Sigmoid colon (tissue), 7 donors: ENCODE data around the gene SLC24A4. TPM values are rescaled to one million over a fixed set of nuclear protein-coding genes. Genes with fewer than 3 reads are reported as not detected.

ENCODE experiments used
- DNase-seq: peaks from one replicate; pipeline ENCODE4 v3.0.0-alpha.2; 2019
- H3K27ac ChIP-seq, 4 donors: fragments of 200-600 bp; sonication (generic); one replicate each; pipeline ENCODE4 v1.5.1; 2016 to 2019; ENCODE audit warnings: mild to moderate bottlenecking in 1 of 4
- H3K27me3 ChIP-seq, 3 donors: fragments of 200-600 bp; sonication (generic); one replicate each; pipeline ENCODE4 v1.5.1; 2019; ENCODE audit warnings: mild to moderate bottlenecking in 1 of 3
- H3K36me3 ChIP-seq, 4 donors: fragments of 200-600 bp; sonication (generic); one replicate each; pipeline ENCODE4 v1.5.1; 2016 to 2019
- H3K4me1 ChIP-seq, 4 donors: fragments of 200-600 bp; sonication (generic); one replicate each; pipeline ENCODE4 v1.5.1; 2017 to 2019
- H3K4me3 ChIP-seq, 4 donors: fragments of 200-600 bp; sonication (generic); one replicate each; pipeline ENCODE4 v1.5.1; 2017 to 2019; ENCODE audit warnings: mild to moderate bottlenecking in 2 of 4, moderate library complexity in 1 of 4
- H3K9me3 ChIP-seq, 4 donors: fragments of 200-600 bp in 3 of 4; sonication (generic) in 3 of 4; one replicate each; pipeline versions ENCODE4 v1.5.1 to v1.6.1; 2013 to 2019
- CTCF ChIP-seq, 4 experiments: fragments of 450-650 bp in 3 of 4; fragments of 200-600 bp in 1 of 4; IDR thresholded peaks; one replicate each; pipeline ENCODE4 v1.5.1; 2016 to 2019; ENCODE audit warnings: antibody characterized with exemption in 4 of 4, mild to moderate bottlenecking in 3 of 4, moderate library complexity in 2 of 4
- EP300 ChIP-seq, 4 donors: sonication (generic); formaldehyde crosslinking; IDR thresholded peaks; one replicate each; pipeline ENCODE4 v1.6.1; 2017; ENCODE audit warnings: antibody characterized with exemption in 4 of 4
- POLR2A ChIP-seq, 2 donors: fragments of 450-650 bp; IDR thresholded peaks; one replicate each; pipeline ENCODE4 v1.6.1; 2016; ENCODE audit warnings: antibody characterized with exemption in 2 of 2, mild to moderate bottlenecking in 2 of 2, moderate library complexity in 2 of 2
- POLR2AphosphoS5 ChIP-seq, 4 donors: sonication (generic); formaldehyde crosslinking; IDR thresholded peaks; one replicate each; pipeline ENCODE4 v1.6.1; 2017; ENCODE audit warnings: antibody characterized with exemption in 4 of 4
- WGBS, 2 donors: extraction: QIAGEN DNeasy Blood & Tissue Kit; methylation state at CpG; one replicate each; pipeline ENCODE4 v1.1.7; 2013; 5-methylcytosine and 5-hydroxymethylcytosine counted together
- intact Hi-C: fragments of 100-400 bp; cut with DNase I; formaldehyde crosslinking; loops from one replicate; pipeline ENCODE4 v1.15.1; 2023
- polyA plus RNA-seq, 3 donors: library from polyadenylated mRNA; stranded (reverse); fragments of 200-250 nt; gene quantifications; one replicate each; pipeline ENCODE4 v1.2.3, GENCODE V29; 2013
- total RNA-seq, 4 donors: library from RNA; depleted of rRNA; stranded (reverse); fragments of >200 nt; gene quantifications; one replicate each; pipeline ENCODE4 v1.1.0, GENCODE V29; 2016
- donor health status: healthy with polysubstance abuse.
- donor health status: Bipolar disorder and iron deficiency.
- donor health status: healthy.

The SLC24A4 gene
- total and polyA plus RNA-seq, 7 donors: under 0.01 to 1.4 (median 0.77) TPM; not detected in 1

GRCh38 chr14:92437309-92437708 lies 114.3 kb downstream of the SLC24A4 start:
- H3K4me3 ChIP-seq: no peak overlapping the region
- TF ChIP-seq POLR2A (IDR thresholded peaks at IDR 0.05) (no peak), EP300 (IDR thresholded peaks at IDR 0.05) (no peak), POLR2AphosphoS5 (IDR thresholded peaks at IDR 0.05) (no peak), CTCF (IDR thresholded peaks at IDR 0.05) (no peak)
- H3K4me1 ChIP-seq: no peaks in the 10 kb centered on the region
- no peaks in the 10 kb centered on the region for H3K36me3 ChIP-seq
- no peaks in the 10 kb centered on the region for H3K27me3 ChIP-seq
- H3K9me3 ChIP-seq: peaks cover 0 to 2% (median 0%) of the 10 kb centered on the region in 4 donors
- intact Hi-C loops: no loop called here
- WGBS, 2 donors: 75 to 82% methylated on average over 5 of the region's 5 CpGs
- DNase-seq: no peak
- H3K27ac ChIP-seq: no peak overlapping the region

GRCh38 chr14:92437729-92438285 lies 114.8 kb downstream of the SLC24A4 start:
- no peaks in the 10 kb centered on the region for H3K4me1 ChIP-seq
- intact Hi-C loops: no loop called here
- no peaks in the 10 kb centered on the region for H3K27me3 ChIP-seq
- H3K36me3 ChIP-seq: no peaks in the 10 kb centered on the region
- H3K9me3 ChIP-seq: peaks cover 0 to 2% (median 0%) of the 10 kb centered on the region in 4 donors
- 67 to 81% methylated on average over 12 of the region's 12 CpGs for WGBS, 2 donors
- no peak overlapping the region for H3K4me3 ChIP-seq
- no peak overlapping the region for H3K27ac ChIP-seq
- DNase-seq: no peak
- TF ChIP-seq CTCF (IDR thresholded peaks at IDR 0.05) (no peak), EP300 (IDR thresholded peaks at IDR 0.05) (no peak), POLR2A (IDR thresholded peaks at IDR 0.05) (no peak), POLR2AphosphoS5 (IDR thresholded peaks at IDR 0.05) (no peak)

GRCh38 chr14:92439537-92440344 lies 116.8 kb downstream of the SLC24A4 start:
- H3K36me3 ChIP-seq: no peaks in the 10 kb centered on the region
- no peak overlapping the region for H3K27ac ChIP-seq
- no peak for DNase-seq
- WGBS, 2 donors: 41 to 55% methylated on average over 12 of the region's 12 CpGs
- no peak for TF ChIP-seq POLR2A (IDR thresholded peaks at IDR 0.05)
- no peak for TF ChIP-seq EP300 (IDR thresholded peaks at IDR 0.05)
- H3K27me3 ChIP-seq: no peaks in the 10 kb centered on the region
- no peaks in the 10 kb centered on the region for H3K9me3 ChIP-seq
- H3K4me3 ChIP-seq: no peak overlapping the region
- H3K4me1 ChIP-seq: no peaks in the 10 kb centered on the region
- intact Hi-C loops: no loop called here

- no peak for TF ChIP-seq EP300 (IDR thresholded peaks at IDR 0.05)
- no peak for TF ChIP-seq CTCF (IDR thresholded peaks at IDR 0.05)
- no peak for TF ChIP-seq POLR2AphosphoS5 (IDR thresholded peaks at IDR 0.05)
- no peak for TF ChIP-seq POLR2A (IDR thresholded peaks at IDR 0.05)
- intact Hi-C loops: no loop called here
- Histone ChIP-seq H3K9me3 (no peaks in the 10 kb centered on the region), H3K4me3 (no peak overlapping the region), H3K36me3 (no peaks in the 10 kb centered on the region), H3K27ac (no peak overlapping the region), H3K4me1 (no peaks in the 10 kb centered on the region), H3K27me3 (no peaks in the 10 kb centered on the region)
- WGBS, 2 donors: 94 to 98% methylated on average over 7 of the region's 7 CpGs
- no peak for DNase-seq
These were observed 117.5 kb downstream of the SLC24A4 start for GRCh38 chr14:92440345-92441003.
